CD4-positive, alpha-beta T cell treated with Interleukin-12 subunit alpha and Interleukin-12 subunit beta, for 1 hour (primary cell): Measurements from ENCODE around the gene ERBB2.

ENCODE experiments used
- DNase-seq: peaks from one replicate; pipeline ENCODE4 v3.0.0-alpha.2; 2020

Gene ERBB2

GRCh38 chr17:39769974-39770587 lies 70.2 kb downstream of the ERBB2 start:
- DNase-seq = peak; percentile 75

GRCh38 chr17:39772415-39772814 lies 72.6 kb downstream of the ERBB2 start:
- DNase-seq = no peak

- peak; percentile 50 for DNase-seq
These were observed 73.4 kb downstream of the ERBB2 start for GRCh38 chr17:39772987-39773934.

- no peak for DNase-seq
These were observed 74.2 kb downstream of the ERBB2 start for GRCh38 chr17:39774047-39774446.

GRCh38 chr17:39775031-39775430 lies 75.2 kb downstream of the ERBB2 start:
- DNase-seq = no peak

- peak; percentile 46 for DNase-seq
These were observed 76.4 kb downstream of the ERBB2 start for GRCh38 chr17:39776252-39776651.

GRCh38 chr17:39777534-39778365 lies 77.9 kb downstream of the ERBB2 start:
- peak; percentile 57 for DNase-seq
